Measurements from ENCODE around the gene APBB2.

The APBB2 gene

GRCh38 chr4:40848940-40849339 lies 365.4 kb downstream of the APBB2 start:
- no peak for DNase-seq (ENCODE audit: low read depth)

GRCh38 chr4:40848251-40848650 lies 366.1 kb downstream of the APBB2 start:
- no peak for DNase-seq (ENCODE audit: low read depth)

- DNase-seq (ENCODE audit: low read depth) = no peak
These were observed 367.8 kb downstream of the APBB2 start for GRCh38 chr4:40846532-40846931.

GRCh38 chr4:40845154-40845835 lies 369.0 kb downstream of the APBB2 start:
- DNase-seq (ENCODE audit: low read depth) = no peak

- no peak for DNase-seq (ENCODE audit: low read depth)
These were observed 370.1 kb downstream of the APBB2 start for GRCh38 chr4:40844261-40844660.

GRCh38 chr4:40843696-40844095 lies 370.6 kb downstream of the APBB2 start:
- no peak for DNase-seq (ENCODE audit: low read depth)

- DNase-seq (ENCODE audit: low read depth) = no peak
These were observed 371.5 kb downstream of the APBB2 start for GRCh38 chr4:40842725-40843423.

- DNase-seq (ENCODE audit: low read depth) = no peak
These were observed 372.0 kb downstream of the APBB2 start for GRCh38 chr4:40842318-40842717.

- no peak for DNase-seq (ENCODE audit: low read depth)
These were observed 373.3 kb downstream of the APBB2 start for GRCh38 chr4:40840985-40841571.

- no peak for DNase-seq (ENCODE audit: low read depth)
These were observed 373.9 kb downstream of the APBB2 start for GRCh38 chr4:40840255-40840984.

- DNase-seq (ENCODE audit: low read depth) = no peak
These were observed 375.6 kb downstream of the APBB2 start for GRCh38 chr4:40838742-40839141.

GRCh38 chr4:40837094-40837870 lies 377.1 kb downstream of the APBB2 start:
- DNase-seq (ENCODE audit: low read depth) = no peak

- no peak for DNase-seq (ENCODE audit: low read depth)
These were observed 381.1 kb downstream of the APBB2 start for GRCh38 chr4:40833212-40833611.

- no peak for DNase-seq (ENCODE audit: low read depth)
These were observed 382.2 kb downstream of the APBB2 start for GRCh38 chr4:40832175-40832574.

- DNase-seq (ENCODE audit: low read depth) = no peak
These were observed 383.0 kb downstream of the APBB2 start for GRCh38 chr4:40831146-40831907.

GRCh38 chr4:40829586-40829985 lies 384.8 kb downstream of the APBB2 start:
- DNase-seq (ENCODE audit: low read depth) = no peak

GRCh38 chr4:40828661-40829060 lies 385.7 kb downstream of the APBB2 start:
- DNase-seq (ENCODE audit: low read depth) = no peak

- no peak for DNase-seq (ENCODE audit: low read depth)
These were observed 386.6 kb downstream of the APBB2 start for GRCh38 chr4:40827758-40828157.

GRCh38 chr4:40826821-40827220 lies 387.5 kb downstream of the APBB2 start:
- DNase-seq (ENCODE audit: low read depth) = no peak

GRCh38 chr4:40825014-40825838 lies 389.1 kb downstream of the APBB2 start:
- DNase-seq (ENCODE audit: low read depth) = no peak
